Neuronal stem cell (in vitro differentiated cells): ENCODE measurements around the gene NAP1L1.

ENCODE experiments used
- DNase-seq: peaks from one replicate; pipeline ENCODE4 v3.0.0-alpha.2; 2013; ENCODE audit warnings: low spot score
- H2AFZ ChIP-seq: one replicate; pipeline ENCODE4 v1.6.1; 2013; ENCODE audit warnings: mild to moderate bottlenecking, low read length, inconsistent platforms
- H2AK5ac ChIP-seq: 2 replicates; pipeline ENCODE4 v1.6.1; 2013; ENCODE audit warnings: low read depth, mild to moderate bottlenecking, inconsistent platforms, low read length, moderate library complexity, mixed read lengths
- H2BK120ac ChIP-seq: 2 replicates; pipeline ENCODE4 v1.6.1; 2013; ENCODE audit warnings: low read depth, mild to moderate bottlenecking, inconsistent platforms, low read length, moderate library complexity, mixed read lengths
- H2BK12ac ChIP-seq: one replicate; pipeline ENCODE4 v1.6.1; 2013; ENCODE audit warnings: low read length, inconsistent platforms
- H2BK15ac ChIP-seq: 2 replicates; pipeline ENCODE4 v1.6.1; 2013; ENCODE audit warnings: mild to moderate bottlenecking, low read length, inconsistent platforms, mixed read lengths
- H2BK5ac ChIP-seq: one replicate; pipeline ENCODE4 v1.6.1; 2013; ENCODE audit warnings: inconsistent platforms, mild to moderate bottlenecking, low read length, moderate library complexity
- H3K14ac ChIP-seq: one replicate; pipeline ENCODE4 v1.6.1; 2013; ENCODE audit warnings: low read length, inconsistent platforms
- H3K18ac ChIP-seq: 2 replicates; pipeline ENCODE4 v1.6.1; 2013; ENCODE audit warnings: low read length, inconsistent platforms
- H3K23ac ChIP-seq: 2 replicates; pipeline ENCODE4 v1.6.1; 2013; ENCODE audit warnings: low read depth, mild to moderate bottlenecking, mixed read lengths, low read length, inconsistent platforms; ENCODE audit not compliant: poor library complexity
- H3K27ac ChIP-seq: replicated peaks from 3 replicates; pipeline ENCODE4 v1.5.1; 2013; ENCODE audit warnings: low read length, inconsistent platforms
- H3K27me3 ChIP-seq, 3 experiments: 2 replicates each; pipeline ENCODE4 v1.6.1; 2013; ENCODE audit warnings: low read length in 3 of 3, mild to moderate bottlenecking in 2 of 3, inconsistent platforms in 1 of 3, low read depth in 1 of 3, mixed read lengths in 1 of 3, moderate library complexity in 1 of 3; ENCODE audit not compliant: control insufficient read depth in 3 of 3, insufficient read depth in 3 of 3
- H3K36me3 ChIP-seq, 2 donors: replicated peaks in 1 of 2; 2 replicates each; pipeline ENCODE4 v1.6.1; 2013; ENCODE audit warnings: low read length in 2 of 2; ENCODE audit not compliant: control insufficient read depth in 2 of 2, insufficient read depth in 2 of 2
- H3K4ac ChIP-seq: 2 replicates; pipeline ENCODE4 v1.6.1; 2013; ENCODE audit warnings: inconsistent platforms, mild to moderate bottlenecking, low read length, moderate library complexity
- H3K4me1 ChIP-seq, 2 donors: 1 replicate in 1 of 2; 2 replicates in 1 of 2; pipeline ENCODE4 v1.6.1; 2013; ENCODE audit warnings: low read length in 2 of 2, low read depth in 1 of 2; ENCODE audit not compliant: control insufficient read depth in 2 of 2, insufficient read depth in 1 of 2
- H3K4me2 ChIP-seq: one replicate; pipeline ENCODE4 v1.6.1; 2013; ENCODE audit warnings: mild to moderate bottlenecking, low read length, inconsistent platforms; ENCODE audit not compliant: insufficient read depth, poor library complexity, severe bottlenecking
- H3K4me3 ChIP-seq, 2 donors: 2 replicates each; pipeline ENCODE4 v1.5.1; 2013; ENCODE audit warnings: low read length in 2 of 2, mild to moderate bottlenecking in 2 of 2, inconsistent platforms in 1 of 2, moderate library complexity in 1 of 2
- H3K79me1 ChIP-seq: one replicate; pipeline ENCODE4 v1.6.1; 2013; ENCODE audit warnings: low read depth, mild to moderate bottlenecking, inconsistent platforms, low read length, moderate library complexity
- H3K9ac ChIP-seq: one replicate; pipeline ENCODE4 v1.6.1; 2013; ENCODE audit warnings: mild to moderate bottlenecking, low read depth, low read length, inconsistent platforms; ENCODE audit not compliant: poor library complexity
- H3K9me3 ChIP-seq, 2 donors: replicated peaks in 1 of 2; 2 replicates each; pipeline versions ENCODE3 to v1.6.1; 2013; ENCODE audit warnings: low read length in 2 of 2, mild to moderate bottlenecking in 2 of 2, inconsistent platforms in 1 of 2, low read depth in 1 of 2, mixed read lengths in 1 of 2, moderate library complexity in 1 of 2; ENCODE audit not compliant: control insufficient read depth in 2 of 2, insufficient read depth in 1 of 2
- H4K8ac ChIP-seq: one replicate; pipeline ENCODE4 v1.6.1; 2013; ENCODE audit warnings: low read depth, mild to moderate bottlenecking, inconsistent platforms, low read length, moderate library complexity
- H4K91ac ChIP-seq: one replicate; pipeline ENCODE4 v1.6.1; 2013; ENCODE audit warnings: low read length, low read depth, mild to moderate bottlenecking, inconsistent platforms; ENCODE audit not compliant: poor library complexity
- WGBS, 2 donors: extraction: QIAGEN DNeasy Blood & Tissue Kit; methylation state at CpG; one replicate each; pipeline ENCODE4 v1.1.7; 2013; ENCODE audit warnings: missing lambda C conversion rate in 2 of 2, mixed read lengths in 1 of 2; ENCODE audit not compliant: insufficient read length in 2 of 2, insufficient replicate concordance in 1 of 2; ENCODE audit errors: extremely low coverage in 2 of 2; 5-methylcytosine and 5-hydroxymethylcytosine counted together

NAP1L1 gene

GRCh38 chr12:76078748-76079147 is 5.7 kb downstream of the NAP1L1 start:
- Histone ChIP-seq H3K36me3 (peaks cover 0 to 91% of the 10 kb centered on the region in 2 donors), H4K91ac (no peak overlapping the region), H2BK5ac (no peak overlapping the region), H3K14ac (no peak overlapping the region), H3K4me3 (no peak overlapping the region), H2BK15ac (no peak overlapping the region), H3K4me2 (no peak overlapping the region), H2AK5ac (no peak overlapping the region), H4K8ac (no peak overlapping the region), H3K27ac (no peak overlapping the region), H2BK12ac (no peak overlapping the region), H3K23ac (no peak overlapping the region), H3K9me3 (peaks cover 0 to 46% of the 10 kb centered on the region in 2 donors), H3K18ac (no peak overlapping the region), H3K4ac (no peak overlapping the region), H3K4me1 (peaks cover 3 to 5% of the 10 kb centered on the region in 2 donors), H3K9ac (no peak overlapping the region), H2BK120ac (no peak overlapping the region), H3K27me3 (no peaks in the 10 kb centered on the region), H2AFZ (no peak overlapping the region), H3K79me1 (peaks cover 3% of the 10 kb centered on the region)
- no CpG with 5 or more reads among the region's 2 CpGs for WGBS, 2 donors
- no peak for DNase-seq

GRCh38 chr12:76075448-76075847 is 9.0 kb downstream of the NAP1L1 start:
- WGBS, 2 donors, result no CpG with 5 or more reads among the region's 1 CpG
- Histone ChIP-seq H2BK5ac (no peak overlapping the region), H2AFZ (no peak overlapping the region), H3K9me3 (peaks cover 0 to 42% of the 10 kb centered on the region in 2 donors), H4K91ac (no peak overlapping the region), H2AK5ac (no peak overlapping the region), H3K14ac (no peak overlapping the region), H3K4me1 (peaks cover 0 to 1% of the 10 kb centered on the region in 2 donors), H3K4ac (no peak overlapping the region), H4K8ac (no peak overlapping the region), H3K9ac (no peak overlapping the region), H3K79me1 (peaks cover 2% of the 10 kb centered on the region), H2BK15ac (no peak overlapping the region), H3K18ac (no peak overlapping the region), H3K23ac (no peak overlapping the region), H3K4me2 (no peak overlapping the region), H2BK120ac (no peak overlapping the region), H2BK12ac (no peak overlapping the region), H3K4me3 (no peak overlapping the region), H3K36me3 (peaks cover 0 to 99% of the 10 kb centered on the region in 2 donors), H3K27ac (no peak overlapping the region), H3K27me3 (no peaks in the 10 kb centered on the region)
- no peak for DNase-seq

GRCh38 chr12:76074701-76075336 is 9.7 kb downstream of the NAP1L1 start:
- no peak overlapping the region for H2BK15ac ChIP-seq
- no peak overlapping the region for H4K8ac ChIP-seq
- H3K9me3 ChIP-seq, result peaks cover 0 to 35% of the 10 kb centered on the region in 2 donors
- H3K4me2 ChIP-seq, result no peak overlapping the region
- H3K27ac ChIP-seq, result no peak overlapping the region
- H3K36me3 ChIP-seq, result peaks cover 0 to 99% of the 10 kb centered on the region in 2 donors
- H2AFZ ChIP-seq, result no peak overlapping the region
- no peak overlapping the region for H2AK5ac ChIP-seq
- H3K4me1 ChIP-seq, result peaks cover 0 to 3% of the 10 kb centered on the region in 2 donors
- no peak overlapping the region for H3K14ac ChIP-seq
- H3K23ac ChIP-seq, result no peak overlapping the region
- no peaks in the 10 kb centered on the region for H3K27me3 ChIP-seq
- WGBS, 2 donors, result no CpG with 5 or more reads among the region's 1 CpG
- no peak overlapping the region for H2BK120ac ChIP-seq
- no peak overlapping the region for H3K4me3 ChIP-seq
- H2BK12ac ChIP-seq, result no peak overlapping the region
- H3K79me1 ChIP-seq, result peaks cover 2% of the 10 kb centered on the region
- H4K91ac ChIP-seq, result no peak overlapping the region
- no peak for DNase-seq
- H3K9ac ChIP-seq, result no peak overlapping the region
- no peak overlapping the region for H3K18ac ChIP-seq
- no peak overlapping the region for H3K4ac ChIP-seq
- H2BK5ac ChIP-seq, result no peak overlapping the region

- Histone ChIP-seq H3K36me3 (peaks cover 2 to 99% of the 10 kb centered on the region in 2 donors), H3K4ac (no peak overlapping the region), H3K4me2 (no peak overlapping the region)
Measured at GRCh38 chr12:76073561-76073960, 10.9 kb downstream of the NAP1L1 start.

More at GRCh38 chr12:76073561-76073960, 10.9 kb downstream of the NAP1L1 start:
- H3K4me3 ChIP-seq, result no peak overlapping the region
- H3K79me1 ChIP-seq, result peaks cover 2% of the 10 kb centered on the region
- no peak overlapping the region for H3K23ac ChIP-seq
- no peak overlapping the region for H4K91ac ChIP-seq
- no peak overlapping the region for H4K8ac ChIP-seq
- peaks cover 0 to 23% of the 10 kb centered on the region in 2 donors for H3K9me3 ChIP-seq
- H2BK12ac ChIP-seq, result no peak overlapping the region
- no peak overlapping the region for H2BK120ac ChIP-seq
- H3K14ac ChIP-seq, result no peak overlapping the region
- no peak overlapping the region for H3K18ac ChIP-seq
- DNase-seq, result no peak
- H2AK5ac ChIP-seq, result no peak overlapping the region
- H2AFZ ChIP-seq, result no peak overlapping the region
- no peak overlapping the region for H2BK15ac ChIP-seq
- no peak overlapping the region for H3K27ac ChIP-seq
- no peak overlapping the region for H2BK5ac ChIP-seq
- H3K27me3 ChIP-seq, result no peaks in the 10 kb centered on the region
- no peak overlapping the region for H3K9ac ChIP-seq
- peaks cover 0 to 3% of the 10 kb centered on the region in 2 donors for H3K4me1 ChIP-seq
